DND-41 (cell line): ENCODE measurements around the gene GRHPR.
"Not testable (repeated sequence)": the region's sequence is repeated elsewhere in the genome, so short reads cannot be mapped to it uniquely, and the experiment has no call there.

Experiments
- ATAC-seq: fragments of 200-7000 bp; cut with Tn5 transposase; 3 replicates; pipeline ENCODE4 v1.9.1; 2021; ENCODE audit warnings: low read depth; ENCODE audit not compliant: insufficient read depth
- DNase-seq: peaks from one replicate; pipeline ENCODE4 v3.0.0-alpha.2; 2020
- H2AFZ ChIP-seq: 2 replicates; pipeline ENCODE4 v1.6.0; 2012; ENCODE audit warnings: low read depth, low read length
- H3K27ac ChIP-seq: 2 replicates; pipeline ENCODE4 v1.5.1; 2012; ENCODE audit warnings: low read length, inconsistent platforms
- H3K27me3 ChIP-seq: fragments of 200-600 bp; sonication (generic); 2 replicates; pipeline ENCODE4 v1.6.0; 2012; ENCODE audit warnings: low read length, mild to moderate bottlenecking, inconsistent platforms; ENCODE audit not compliant: insufficient read depth, poor library complexity
- H3K36me3 ChIP-seq: 2 replicates; pipeline ENCODE4 v1.5.1; 2012; ENCODE audit warnings: low read length, inconsistent platforms; ENCODE audit not compliant: insufficient read depth
- H3K4me1 ChIP-seq: 2 replicates; pipeline ENCODE4 v1.5.1; 2012; ENCODE audit warnings: mild to moderate bottlenecking, low read length; ENCODE audit not compliant: insufficient read depth
- H3K4me2 ChIP-seq: 2 replicates; pipeline ENCODE4 v1.6.0; 2012; ENCODE audit warnings: mild to moderate bottlenecking, moderate library complexity, low read length, inconsistent platforms; ENCODE audit not compliant: insufficient read depth
- H3K4me3 ChIP-seq, 2 experiments: fragments of 200-600 bp in 1 of 2; shearing (Covaris generic) in 1 of 2; 2 replicates each; pipeline ENCODE4 v1.5.1; 2012 to 2016; ENCODE audit warnings: inconsistent platforms in 2 of 2, low read length in 2 of 2, mild to moderate bottlenecking in 2 of 2, low read depth in 1 of 2, moderate library complexity in 1 of 2
- H3K79me2 ChIP-seq: 2 replicates; pipeline ENCODE4 v1.6.0; 2012; ENCODE audit warnings: low read length, inconsistent platforms; ENCODE audit not compliant: insufficient read depth
- H3K9ac ChIP-seq: 2 replicates; pipeline ENCODE4 v1.6.0; 2012; ENCODE audit warnings: low read depth, mild to moderate bottlenecking, inconsistent platforms, low read length, moderate library complexity
- H3K9me3 ChIP-seq: 2 replicates; pipeline ENCODE4 v1.5.1; 2012; ENCODE audit warnings: low read length, moderate library complexity, mild to moderate bottlenecking, inconsistent platforms; ENCODE audit not compliant: insufficient read depth, severe bottlenecking
- H4K20me1 ChIP-seq: 2 replicates; pipeline ENCODE4 v1.6.0; 2012; ENCODE audit warnings: low read length; ENCODE audit not compliant: insufficient read depth
- CTCF ChIP-seq: IDR thresholded peaks from 2 replicates; pipeline ENCODE4 v1.5.1; 2012; ENCODE audit warnings: borderline replicate concordance, low read length, moderate library complexity, mild to moderate bottlenecking; ENCODE audit not compliant: poor library complexity, severe bottlenecking; ENCODE audit errors: extremely low read depth
- EZH2 ChIP-seq: IDR thresholded peaks from 3 replicates; pipeline ENCODE4 v1.6.1; 2012; ENCODE audit warnings: borderline replicate concordance, low read depth, mild to moderate bottlenecking, moderate library complexity, low read length, inconsistent platforms; ENCODE audit not compliant: severe bottlenecking

Gene GRHPR

DNA sequence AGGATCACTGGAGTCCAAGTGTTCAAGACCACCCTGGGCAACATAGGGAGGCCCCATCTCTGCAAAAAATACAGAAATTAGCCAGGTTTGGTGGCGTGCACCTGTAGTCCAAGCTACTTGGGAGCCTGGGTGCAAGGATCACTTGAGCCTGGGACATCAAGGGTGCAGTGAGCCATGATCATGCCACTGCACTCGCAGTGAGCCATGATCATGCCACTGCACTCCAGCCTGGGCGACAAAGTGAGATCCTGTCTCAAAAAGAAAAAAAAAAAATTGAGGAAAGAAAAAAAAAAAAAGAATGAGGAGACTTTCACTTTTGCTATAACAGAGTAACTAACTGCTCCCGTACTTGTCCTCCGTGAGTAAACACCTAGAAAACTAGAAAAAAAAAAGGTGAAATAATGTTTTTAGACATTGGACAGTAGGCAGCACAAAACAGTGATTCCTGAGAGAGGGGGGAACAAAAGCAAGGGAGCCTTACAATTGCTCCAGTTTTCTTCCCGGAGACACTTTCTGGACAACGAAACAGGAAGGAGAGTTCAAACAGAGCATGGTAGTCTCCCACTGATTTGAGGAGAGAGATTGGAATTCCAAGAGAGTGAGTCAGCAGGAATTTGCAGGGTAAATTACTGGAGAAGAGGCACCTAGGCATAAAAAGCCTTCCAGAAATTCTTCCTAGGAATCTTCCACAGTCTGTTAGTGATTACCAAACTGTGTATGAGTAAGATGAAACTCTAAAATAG, 49.6 kb downstream of the GRHPR start:
- Histone ChIP-seq H3K9ac (no peak overlapping the region), H3K4me1 (peaks cover 2% of the 10 kb centered on the region; the same call in 1 of the 2 replicates), H2AFZ (peak overlapping the region; percentile 54; the same call in 1 of the 2 replicates), H3K4me2 (no peak overlapping the region), H3K4me3 (no peak overlapping the region), H3K27ac (no peak overlapping the region), H3K36me3 (no peaks in the 10 kb centered on the region), H3K27me3 (no peaks in the 10 kb centered on the region), H3K9me3 (peaks cover 9% of the 10 kb centered on the region), H4K20me1 (no peaks in the 10 kb centered on the region), H3K79me2 (no peaks in the 10 kb centered on the region)
- no peak for DNase-seq
- ATAC-seq: no peak
- TF ChIP-seq EZH2: no peak
- no peak for TF ChIP-seq CTCF

DNA sequence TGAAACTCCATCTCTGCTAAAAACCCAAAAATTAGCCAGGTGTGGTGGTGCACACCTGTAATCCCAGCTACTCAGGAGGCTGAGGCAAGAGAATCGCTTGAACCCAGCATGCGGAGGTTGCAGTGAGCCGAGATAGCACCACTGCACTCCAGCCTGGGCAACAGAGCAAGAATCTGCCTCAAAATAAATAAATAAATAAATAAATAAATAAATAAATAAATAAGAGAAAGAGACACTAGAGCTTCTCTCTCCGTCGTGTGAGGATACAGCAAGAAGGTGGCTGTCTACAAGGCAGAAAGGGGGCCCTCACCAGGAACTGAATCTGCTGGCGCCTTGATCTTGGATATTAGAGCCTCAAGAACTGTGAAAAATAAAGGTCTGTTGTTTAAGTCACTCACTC, 51.5 kb downstream of the GRHPR start:
- H3K36me3 ChIP-seq, H3K27me3 ChIP-seq, DNase-seq, H2AFZ ChIP-seq, H3K4me3 ChIP-seq, H3K4me1 ChIP-seq, H3K9me3 ChIP-seq, H3K27ac ChIP-seq, ATAC-seq, H3K79me2 ChIP-seq, H3K4me2 ChIP-seq, H3K9ac ChIP-seq, H4K20me1 ChIP-seq: not testable (repeated sequence)

GRCh38 chr9:37474438-37474837, 51.9 kb downstream of the GRHPR start:
- no peaks in the 10 kb centered on the region for H4K20me1 ChIP-seq
- no peak overlapping the region for H2AFZ ChIP-seq
- no peak for TF ChIP-seq CTCF
- no peak for TF ChIP-seq EZH2
- no peaks in the 10 kb centered on the region for H3K79me2 ChIP-seq
- no peak overlapping the region for H3K27ac ChIP-seq
- no peak overlapping the region for H3K4me3 ChIP-seq
- peaks cover 9% of the 10 kb centered on the region for H3K9me3 ChIP-seq
- H3K36me3 ChIP-seq: no peaks in the 10 kb centered on the region
- DNase-seq (no peak), ATAC-seq (no peak)
- H3K4me1 ChIP-seq: no peaks in the 10 kb centered on the region
- no peak overlapping the region for H3K4me2 ChIP-seq
- H3K27me3 ChIP-seq: no peaks in the 10 kb centered on the region
- H3K9ac ChIP-seq: no peak overlapping the region

- TF ChIP-seq CTCF (no peak), EZH2 (no peak)
- no peak overlapping the region for H3K4me3 ChIP-seq
- no peaks in the 10 kb centered on the region for H3K27me3 ChIP-seq
- no peaks in the 10 kb centered on the region for H3K79me2 ChIP-seq
- H3K36me3 ChIP-seq: no peaks in the 10 kb centered on the region
- no peak overlapping the region for H3K27ac ChIP-seq
- H3K4me2 ChIP-seq: no peak overlapping the region
- peaks cover 9% of the 10 kb centered on the region for H3K9me3 ChIP-seq
- no peaks in the 10 kb centered on the region for H3K4me1 ChIP-seq
- DNase-seq (no peak), ATAC-seq (no peak)
- no peaks in the 10 kb centered on the region for H4K20me1 ChIP-seq
- no peak overlapping the region for H3K9ac ChIP-seq
- no peak overlapping the region for H2AFZ ChIP-seq
Measured at GRCh38 chr9:37476930-37477329, 54.4 kb downstream of the GRHPR start.

DNA sequence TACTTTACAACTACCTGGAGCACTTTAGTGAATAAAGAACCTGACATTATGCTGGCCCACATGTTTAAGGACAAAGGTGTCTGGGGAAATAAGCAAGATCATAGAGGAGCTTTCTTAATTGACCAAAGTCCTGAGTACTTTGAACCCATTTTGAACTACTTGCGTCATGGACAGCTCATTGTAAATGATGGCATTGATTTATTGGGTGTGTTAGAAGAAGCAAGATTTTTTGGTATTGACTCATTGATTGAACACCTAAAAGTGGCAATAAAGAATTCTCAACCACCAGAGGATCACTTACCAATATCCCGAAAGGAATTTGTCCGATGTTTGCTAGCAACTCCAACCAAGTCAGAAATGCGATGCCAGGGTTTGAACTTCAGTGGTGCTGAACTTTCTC, 54.9 kb downstream of the GRHPR start:
- H4K20me1 ChIP-seq, H3K4me3 ChIP-seq, H3K27ac ChIP-seq, H3K9me3 ChIP-seq, H2AFZ ChIP-seq, H3K4me1 ChIP-seq, ATAC-seq, DNase-seq, H3K27me3 ChIP-seq, H3K36me3 ChIP-seq, H3K4me2 ChIP-seq, H3K79me2 ChIP-seq, H3K9ac ChIP-seq: not testable (repeated sequence)
